Measurements from ENCODE around the gene CCDC122. TPM values are rescaled to one million over a fixed set of nuclear protein-coding genes. Genes with fewer than 3 reads are reported as not detected.

CCDC122 gene
- polyA plus RNA-seq, 1 donor: 8.1 TPM

DNA sequence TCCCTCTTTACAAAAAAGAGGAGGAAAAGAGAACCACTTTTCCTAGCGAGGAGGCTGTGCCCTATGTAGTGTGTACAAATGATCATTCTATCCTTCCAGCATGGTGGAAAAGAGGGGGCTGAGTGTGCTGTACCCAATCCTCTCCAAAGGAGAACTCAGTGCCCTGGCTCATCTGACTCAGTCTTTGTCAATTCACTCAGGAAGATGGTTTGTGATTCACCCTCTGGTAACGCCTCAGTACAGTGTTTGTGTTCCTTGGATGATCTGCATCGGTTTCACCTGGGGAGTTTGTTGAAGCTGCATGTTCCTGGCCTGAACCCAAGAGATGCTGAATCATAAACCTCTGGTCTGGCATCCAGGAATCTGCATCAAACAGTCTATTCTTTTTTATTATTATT lies 74.5 kb downstream of the CCDC122 start:
- 40% methylated on average over 1 of the region's 3 CpGs for WGBS (ENCODE audit: insufficient coverage, low lambda C conversion rate)
- H3K27ac ChIP-seq (ENCODE audit: low read length): no peak overlapping the region
- no peaks in the 10 kb centered on the region for H3K9me3 ChIP-seq (ENCODE audit: control insufficient read depth, low read depth, low read length)
- no peaks in the 10 kb centered on the region for H3K27me3 ChIP-seq (ENCODE audit: control insufficient read depth, insufficient read depth, low read length)
- no peak overlapping the region for H3K4me3 ChIP-seq (ENCODE audit: low read length)
- DNase-seq: no peak
- no peaks in the 10 kb centered on the region for H3K36me3 ChIP-seq (ENCODE audit: control insufficient read depth, insufficient read depth, low read length)
- H3K4me1 ChIP-seq (ENCODE audit: control insufficient read depth, insufficient read depth, low read length): no peaks in the 10 kb centered on the region

DNA sequence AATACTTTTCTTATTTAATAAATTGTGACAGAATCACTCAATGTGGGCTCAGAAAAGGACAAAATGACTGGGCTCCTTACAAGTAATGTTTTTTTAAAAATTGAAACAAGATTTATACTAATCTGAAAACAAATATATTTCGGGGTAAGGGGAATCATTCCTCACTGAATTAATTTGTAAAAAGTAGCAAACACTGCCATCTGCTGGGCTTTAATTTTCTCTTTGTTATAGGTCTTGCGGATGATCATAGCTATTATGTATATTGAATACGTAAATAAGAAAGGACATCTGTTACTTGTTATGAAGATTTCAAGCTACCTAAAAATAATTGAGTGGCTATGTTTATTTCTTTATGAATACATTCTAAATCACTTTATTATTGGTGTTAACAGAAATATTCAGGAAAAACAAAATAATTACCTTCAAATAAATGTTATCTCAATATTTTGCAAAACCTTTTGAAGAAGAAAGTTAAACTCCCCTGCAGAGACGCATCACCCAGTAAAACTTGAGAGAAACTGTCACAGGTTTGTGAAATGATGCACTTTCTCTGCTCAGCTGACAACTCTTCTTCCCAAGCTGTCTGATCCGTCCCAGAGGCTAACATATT lies 75.0 kb downstream of the CCDC122 start:
- Histone ChIP-seq H3K9me3 (ENCODE audit: control insufficient read depth, low read depth, low read length) (no peaks in the 10 kb centered on the region), H3K27ac (ENCODE audit: low read length) (no peak overlapping the region), H3K4me3 (ENCODE audit: low read length) (no peak overlapping the region), H3K4me1 (ENCODE audit: control insufficient read depth, insufficient read depth, low read length) (no peaks in the 10 kb centered on the region), H3K36me3 (ENCODE audit: control insufficient read depth, insufficient read depth, low read length) (no peaks in the 10 kb centered on the region), H3K27me3 (ENCODE audit: control insufficient read depth, insufficient read depth, low read length) (no peaks in the 10 kb centered on the region)
- peak; percentile 20 to 33 for DNase-seq
- WGBS (ENCODE audit: insufficient coverage, low lambda C conversion rate): 0% methylated on average over 1 of the region's 5 CpGs

DNA sequence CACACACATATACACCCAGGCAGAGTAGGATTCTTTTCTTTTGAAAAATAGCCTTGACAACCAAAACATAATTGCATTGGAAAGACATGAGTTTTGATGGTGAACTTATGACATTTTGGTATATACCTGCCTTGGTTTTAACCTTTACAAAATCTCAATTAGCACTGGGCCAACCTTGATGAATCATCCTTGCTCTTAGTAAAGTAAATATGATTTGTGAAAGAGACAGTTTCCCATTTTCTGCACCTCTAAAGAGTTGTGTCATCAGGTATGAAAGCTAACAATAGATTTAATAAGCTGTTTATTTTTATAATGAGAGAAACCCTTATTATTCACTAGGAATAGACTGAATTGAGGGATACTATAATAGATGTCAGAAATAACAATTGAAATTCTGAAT lies 77.0 kb downstream of the CCDC122 start:
- H3K36me3 ChIP-seq (ENCODE audit: control insufficient read depth, insufficient read depth, low read length): no peaks in the 10 kb centered on the region
- no peak overlapping the region for H3K4me3 ChIP-seq (ENCODE audit: low read length)
- H3K27ac ChIP-seq (ENCODE audit: low read length): no peak overlapping the region
- no peaks in the 10 kb centered on the region for H3K9me3 ChIP-seq (ENCODE audit: control insufficient read depth, low read depth, low read length)
- H3K27me3 ChIP-seq (ENCODE audit: control insufficient read depth, insufficient read depth, low read length): no peaks in the 10 kb centered on the region
- no peak for DNase-seq
- no peaks in the 10 kb centered on the region for H3K4me1 ChIP-seq (ENCODE audit: control insufficient read depth, insufficient read depth, low read length)

DNA sequence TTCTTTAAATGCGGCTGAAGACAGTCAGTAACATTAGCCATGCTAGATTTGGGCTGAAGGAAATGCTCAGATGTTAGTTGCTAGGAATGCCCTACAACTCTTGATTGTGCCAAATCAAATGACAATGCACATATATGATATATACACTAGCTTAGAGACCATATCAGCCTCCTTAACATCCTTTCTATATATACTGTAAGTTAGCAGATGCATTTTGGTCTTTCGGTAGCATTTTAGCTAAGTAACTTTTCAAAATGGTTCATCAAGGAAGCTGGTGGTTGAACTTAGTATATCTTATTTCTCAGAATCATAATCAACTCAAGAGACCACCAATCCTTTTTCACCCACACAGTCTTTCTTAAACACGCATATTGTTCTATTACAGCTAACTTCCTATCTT lies 78.7 kb downstream of the CCDC122 start:
- H3K4me1 ChIP-seq (ENCODE audit: control insufficient read depth, insufficient read depth, low read length): no peaks in the 10 kb centered on the region
- H3K27me3 ChIP-seq (ENCODE audit: control insufficient read depth, insufficient read depth, low read length): no peaks in the 10 kb centered on the region
- no peaks in the 10 kb centered on the region for H3K9me3 ChIP-seq (ENCODE audit: control insufficient read depth, low read depth, low read length)
- DNase-seq: no peak
- no peaks in the 10 kb centered on the region for H3K36me3 ChIP-seq (ENCODE audit: control insufficient read depth, insufficient read depth, low read length)
- no peak overlapping the region for H3K27ac ChIP-seq (ENCODE audit: low read length)
- no peak overlapping the region for H3K4me3 ChIP-seq (ENCODE audit: low read length)
- 71% methylated on average over 3 of the region's 3 CpGs for whole genome bisulfite sequencing (ENCODE audit: insufficient coverage, low lambda C conversion rate)

DNA sequence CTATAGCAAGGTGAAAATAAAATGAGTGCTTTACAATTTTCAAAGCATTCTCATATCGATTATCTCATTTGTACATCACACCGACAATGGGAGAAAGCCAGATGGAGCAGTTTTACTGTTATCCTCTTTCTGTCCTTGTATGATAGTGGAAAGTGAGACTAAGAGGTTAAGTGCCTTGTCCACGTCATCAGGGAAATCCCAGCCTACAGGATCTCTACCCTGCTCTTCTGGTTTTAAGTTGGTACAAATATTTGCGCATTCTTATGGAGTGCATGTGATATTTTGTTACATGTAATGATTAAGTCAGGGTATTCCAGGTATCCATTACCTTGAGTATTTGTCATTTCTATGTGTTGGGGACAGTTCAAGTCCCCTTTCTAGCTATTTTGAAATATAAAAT lies 80.3 kb downstream of the CCDC122 start:
- Histone ChIP-seq H3K4me3 (ENCODE audit: low read length) (no peak overlapping the region), H3K9me3 (ENCODE audit: control insufficient read depth, low read depth, low read length) (no peaks in the 10 kb centered on the region), H3K36me3 (ENCODE audit: control insufficient read depth, insufficient read depth, low read length) (no peaks in the 10 kb centered on the region), H3K27ac (ENCODE audit: low read length) (no peak overlapping the region), H3K27me3 (ENCODE audit: control insufficient read depth, insufficient read depth, low read length) (no peaks in the 10 kb centered on the region), H3K4me1 (ENCODE audit: control insufficient read depth, insufficient read depth, low read length) (no peaks in the 10 kb centered on the region)
- DNase-seq: no peak
- WGBS (ENCODE audit: insufficient coverage, low lambda C conversion rate): no CpG with 5 or more reads among the region's 4 CpGs

DNA sequence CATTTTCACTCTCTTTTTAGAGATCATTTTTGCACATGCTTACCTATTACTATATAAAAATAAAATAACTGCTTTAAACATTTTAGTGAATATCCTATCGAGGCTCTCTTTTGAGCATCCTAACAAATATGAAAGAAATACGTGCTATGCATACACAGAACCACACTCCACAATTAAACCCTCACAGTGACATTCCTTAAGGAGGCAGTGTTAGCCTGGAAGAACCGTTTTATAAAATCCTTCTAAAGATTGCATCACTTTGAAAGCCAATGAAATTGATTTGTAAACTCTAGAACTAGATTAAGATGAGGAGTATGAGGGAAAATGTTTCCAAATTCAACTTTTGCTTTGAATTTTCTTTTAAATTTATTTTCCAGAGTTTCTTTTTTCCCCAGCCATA lies 81.7 kb downstream of the CCDC122 start:
- 17% methylated on average over 1 of the region's 3 CpGs for WGBS (ENCODE audit: insufficient coverage, low lambda C conversion rate)
- Histone ChIP-seq H3K4me1 (ENCODE audit: control insufficient read depth, insufficient read depth, low read length) (no peaks in the 10 kb centered on the region), H3K27me3 (ENCODE audit: control insufficient read depth, insufficient read depth, low read length) (no peaks in the 10 kb centered on the region)

DNA sequence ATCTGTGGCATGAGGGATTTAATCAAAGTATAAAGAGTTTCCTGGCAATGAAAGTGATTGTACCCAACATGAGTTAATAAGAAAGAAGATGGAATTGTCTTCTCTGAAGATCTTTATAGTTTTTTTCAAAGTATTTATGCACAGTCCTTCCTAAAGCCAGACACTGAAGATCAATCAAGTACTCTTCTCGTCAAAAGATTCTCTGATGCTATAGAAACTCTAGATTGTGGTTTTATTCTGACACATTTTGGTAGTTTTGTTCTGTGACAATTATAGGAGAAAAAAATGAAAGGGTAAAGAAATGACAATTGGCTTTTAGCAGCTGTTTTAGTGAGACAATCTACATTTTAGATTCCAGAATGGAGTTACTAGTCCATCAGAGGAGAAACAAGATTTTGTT lies 82.4 kb downstream of the CCDC122 start:
- Histone ChIP-seq H3K4me3 (ENCODE audit: low read length) (no peak overlapping the region), H3K27ac (ENCODE audit: low read length) (no peak overlapping the region), H3K27me3 (ENCODE audit: control insufficient read depth, insufficient read depth, low read length) (peaks cover 2% of the 10 kb centered on the region), H3K4me1 (ENCODE audit: control insufficient read depth, insufficient read depth, low read length) (no peaks in the 10 kb centered on the region), H3K36me3 (ENCODE audit: control insufficient read depth, insufficient read depth, low read length) (no peaks in the 10 kb centered on the region), H3K9me3 (ENCODE audit: control insufficient read depth, low read depth, low read length) (no peaks in the 10 kb centered on the region)
- no peak for DNase-seq
- WGBS (ENCODE audit: insufficient coverage, low lambda C conversion rate): no CpG with 5 or more reads among the region's 1 CpG

More for the DNA sequence above, 81.7 kb downstream of the CCDC122 start:
- Histone ChIP-seq H3K27ac (ENCODE audit: low read length) (no peak overlapping the region), H3K9me3 (ENCODE audit: control insufficient read depth, low read depth, low read length) (no peaks in the 10 kb centered on the region), H3K4me3 (ENCODE audit: low read length) (no peak overlapping the region), H3K36me3 (ENCODE audit: control insufficient read depth, insufficient read depth, low read length) (no peaks in the 10 kb centered on the region)
- DNase-seq: no peak

DNA sequence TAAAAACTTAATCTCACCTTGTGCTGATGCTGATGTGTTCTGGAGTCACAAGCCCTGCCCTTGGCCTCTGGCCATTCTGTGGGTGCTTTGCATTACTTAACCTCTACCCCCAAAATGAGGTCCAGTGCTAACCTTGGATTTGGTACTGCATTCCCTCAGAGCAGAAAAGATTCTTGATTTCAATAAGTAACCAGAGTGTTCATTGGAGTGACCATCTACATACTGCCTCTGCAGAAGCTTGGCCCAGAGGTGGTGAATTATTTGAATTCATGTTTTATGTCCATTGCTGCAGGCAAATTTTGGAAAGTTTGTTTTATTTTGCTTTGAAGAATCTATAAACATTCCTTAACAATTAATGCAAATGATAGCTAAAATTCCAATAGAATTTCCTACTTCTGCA lies 85.1 kb downstream of the CCDC122 start:
- no peaks in the 10 kb centered on the region for H3K36me3 ChIP-seq (ENCODE audit: control insufficient read depth, insufficient read depth, low read length)
- H3K9me3 ChIP-seq (ENCODE audit: control insufficient read depth, low read depth, low read length): no peaks in the 10 kb centered on the region
- H3K4me1 ChIP-seq (ENCODE audit: control insufficient read depth, insufficient read depth, low read length): no peaks in the 10 kb centered on the region
- peaks cover 5% of the 10 kb centered on the region for H3K27me3 ChIP-seq (ENCODE audit: control insufficient read depth, insufficient read depth, low read length)
- no peak for DNase-seq
- H3K4me3 ChIP-seq (ENCODE audit: low read length): no peak overlapping the region
- no peak overlapping the region for H3K27ac ChIP-seq (ENCODE audit: low read length)

DNA sequence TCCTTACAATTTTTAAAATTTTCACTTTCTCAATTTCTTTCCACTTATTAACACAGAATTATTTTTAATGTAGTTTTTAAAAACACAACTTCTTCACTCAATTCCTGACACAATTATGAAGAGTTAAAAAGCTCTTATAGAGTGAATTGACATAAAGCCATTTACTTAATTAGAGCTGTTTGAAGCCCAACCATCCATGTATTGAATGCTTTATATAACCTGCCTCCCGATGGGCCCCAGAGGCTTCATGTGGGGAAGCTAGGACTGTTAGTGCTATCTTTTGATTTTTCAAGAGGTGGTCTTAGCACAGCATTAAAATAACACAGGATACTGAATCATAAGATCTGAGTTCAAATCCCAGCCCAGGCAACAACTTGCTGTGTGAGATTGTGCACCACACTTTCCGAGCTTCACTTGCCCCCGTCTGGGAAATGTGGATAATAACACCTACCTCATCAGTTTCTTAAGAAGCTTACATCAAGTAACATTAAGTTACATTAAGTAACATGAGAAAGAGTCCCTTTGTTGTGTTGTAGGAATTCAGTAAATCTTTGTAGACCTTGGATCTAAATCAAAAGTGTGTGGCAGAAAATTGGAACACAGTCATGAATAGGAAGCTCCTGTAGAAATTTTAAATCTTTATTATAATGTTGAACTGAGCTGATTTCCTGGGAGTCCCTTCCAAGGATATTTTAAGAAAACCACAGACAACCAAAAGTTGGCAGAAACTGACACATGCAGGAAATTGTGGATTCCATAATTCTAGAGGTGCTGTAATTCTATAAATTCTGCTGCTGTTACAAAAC lies 87.3 kb downstream of the CCDC122 start:
- Histone ChIP-seq H3K4me1 (ENCODE audit: control insufficient read depth, insufficient read depth, low read length) (no peaks in the 10 kb centered on the region), H3K36me3 (ENCODE audit: control insufficient read depth, insufficient read depth, low read length) (no peaks in the 10 kb centered on the region), H3K9me3 (ENCODE audit: control insufficient read depth, low read depth, low read length) (no peaks in the 10 kb centered on the region), H3K27me3 (ENCODE audit: control insufficient read depth, insufficient read depth, low read length) (peaks cover 23% of the 10 kb centered on the region), H3K4me3 (ENCODE audit: low read length) (no peak overlapping the region), H3K27ac (ENCODE audit: low read length) (no peak overlapping the region)
- WGBS (ENCODE audit: insufficient coverage, low lambda C conversion rate): no CpG with 5 or more reads among the region's 3 CpGs
- DNase-seq: no peak

DNA sequence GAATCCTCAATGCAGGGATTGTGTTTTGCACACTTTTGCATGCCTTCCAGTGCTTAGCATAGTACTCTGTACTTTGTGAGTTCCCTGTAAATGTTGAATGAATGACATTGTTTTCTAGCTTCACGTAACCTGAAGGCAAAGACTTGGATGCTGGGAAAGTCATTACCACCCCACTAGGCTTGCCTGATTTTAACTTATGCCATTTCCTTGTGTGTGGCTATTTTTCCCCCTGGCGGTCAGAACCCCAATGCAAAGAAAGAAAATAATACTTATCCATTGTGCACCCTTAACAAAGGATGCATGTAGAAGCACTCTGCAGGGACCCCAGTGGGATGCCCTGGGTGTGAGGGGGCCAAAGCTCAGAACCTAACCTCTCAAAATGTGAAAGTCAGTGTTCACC lies 91.5 kb downstream of the CCDC122 start:
- no peaks in the 10 kb centered on the region for H3K4me1 ChIP-seq (ENCODE audit: control insufficient read depth, insufficient read depth, low read length)
- no peak overlapping the region for H3K4me3 ChIP-seq (ENCODE audit: low read length)
- H3K9me3 ChIP-seq (ENCODE audit: control insufficient read depth, low read depth, low read length): no peaks in the 10 kb centered on the region
- DNase-seq: no peak
- H3K27ac ChIP-seq (ENCODE audit: low read length): no peak overlapping the region
- WGBS (ENCODE audit: insufficient coverage, low lambda C conversion rate): no CpG with 5 or more reads among the region's 2 CpGs
- peaks cover 43% of the 10 kb centered on the region for H3K27me3 ChIP-seq (ENCODE audit: control insufficient read depth, insufficient read depth, low read length)
- H3K36me3 ChIP-seq (ENCODE audit: control insufficient read depth, insufficient read depth, low read length): no peaks in the 10 kb centered on the region

DNA sequence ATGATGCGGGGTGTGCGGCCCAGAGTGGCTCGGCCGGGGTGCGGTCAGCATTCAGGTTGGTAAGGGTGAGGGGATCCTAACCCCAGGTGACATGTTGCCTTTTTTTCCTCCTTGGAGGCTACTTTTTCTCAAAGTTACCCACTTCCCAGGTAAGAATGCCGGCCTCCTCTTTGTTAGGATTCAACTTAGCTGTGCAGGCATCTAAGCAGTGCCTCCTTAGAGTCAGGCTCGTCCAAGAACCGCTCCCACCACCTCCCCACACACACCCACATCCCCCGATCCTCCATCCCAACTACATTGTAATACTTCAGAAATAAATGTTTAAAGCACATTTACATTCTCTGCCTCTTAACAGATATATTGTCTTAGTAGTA lies 92.0 kb downstream of the CCDC122 start:
- peaks cover 43% of the 10 kb centered on the region for H3K27me3 ChIP-seq (ENCODE audit: control insufficient read depth, insufficient read depth, low read length)
- H3K4me1 ChIP-seq (ENCODE audit: control insufficient read depth, insufficient read depth, low read length): no peaks in the 10 kb centered on the region
- H3K9me3 ChIP-seq (ENCODE audit: control insufficient read depth, low read depth, low read length): no peaks in the 10 kb centered on the region
- DNase-seq: no peak
- no peak overlapping the region for H3K27ac ChIP-seq (ENCODE audit: low read length)
- no peaks in the 10 kb centered on the region for H3K36me3 ChIP-seq (ENCODE audit: control insufficient read depth, insufficient read depth, low read length)
- H3K4me3 ChIP-seq (ENCODE audit: low read length): peak overlapping the region; percentile 48
- no CpG with 5 or more reads among the region's 9 CpGs for WGBS (ENCODE audit: insufficient coverage, low lambda C conversion rate)

Data from large intestine (tissue), 3 donors.